GM18505 (cell line): Measurements from ENCODE around the gene KRTAP9-1.
"Not testable (repeated sequence)": the region's sequence is repeated elsewhere in the genome, so short reads cannot be mapped to it uniquely, and the experiment has no call there.

Source experiments
- ATAC-seq: cut with Tn5 transposase; IDR thresholded peaks from one replicate; pipeline ENCODE4 v1.9.1; 2021; ENCODE audit not compliant: unreplicated experiment
- POLR2A ChIP-seq: IDR thresholded peaks from 4 replicates; pipeline ENCODE4 v1.6.1; 2011; ENCODE audit warnings: borderline replicate concordance; ENCODE audit not compliant: insufficient read depth, insufficient read length; ENCODE audit errors: extremely low read depth

The KRTAP9-1 gene

GRCh38 chr17:41199421-41200078, 9.9 kb downstream of the KRTAP9-1 start:
- TF ChIP-seq POLR2A, result no peak
- no peak for ATAC-seq

- TF ChIP-seq POLR2A, result no peak
- ATAC-seq, result no peak
These were observed 22.3 kb downstream of the KRTAP9-1 start for GRCh38 chr17:41211845-41212466.

GRCh38 chr17:41212524-41213169, 23.0 kb downstream of the KRTAP9-1 start:
- no peak for TF ChIP-seq POLR2A
- ATAC-seq, result no peak

- ATAC-seq, result no peak
- TF ChIP-seq POLR2A, result no peak
These were observed 26.0 kb downstream of the KRTAP9-1 start for GRCh38 chr17:41215681-41216080.

GRCh38 chr17:41223821-41224220, 34.1 kb downstream of the KRTAP9-1 start:
- no peak for TF ChIP-seq POLR2A
- no peak for ATAC-seq

GRCh38 chr17:41226051-41226450, 36.4 kb downstream of the KRTAP9-1 start:
- TF ChIP-seq POLR2A, result no peak
- ATAC-seq, result no peak

- ATAC-seq, result not testable (repeated sequence)
These were observed 37.0 kb downstream of the KRTAP9-1 start, which contains the start of gene KRTAP9-2 for GRCh38 chr17:41226598-41227095. Gene KRTAP9-2 (plus strand): TSS chr17:41226648. CDS start chr17:41226655, 7 bp downstream.

- ATAC-seq, result no peak
- TF ChIP-seq POLR2A, result no peak
These were observed 40.4 kb downstream of the KRTAP9-1 start for GRCh38 chr17:41230094-41230493.

GRCh38 chr17:41231731-41232130, 42.0 kb downstream of the KRTAP9-1 start:
- TF ChIP-seq POLR2A, result no peak
- no peak for ATAC-seq

- ATAC-seq, result not testable (repeated sequence)
These were observed 42.9 kb downstream of the KRTAP9-1 start, which contains the start of gene KRTAP9-3 for GRCh38 chr17:41232399-41233105. Gene KRTAP9-3 (plus strand): TSS chr17:41232449. CDS start chr17:41232502, 53 bp downstream.

GRCh38 chr17:41237116-41237515, 47.4 kb downstream of the KRTAP9-1 start:
- not testable (repeated sequence) for ATAC-seq

- ATAC-seq, result not testable (repeated sequence)
These were observed 48.3 kb downstream of the KRTAP9-1 start, which contains the start of gene KRTAP9-8 for GRCh38 chr17:41237949-41238437. Gene KRTAP9-8 (plus strand): TSS chr17:41237999. CDS start chr17:41238052, 53 bp downstream.
